Activated naive CD4-positive, alpha-beta T cell treated with anti-CD3 and anti-CD28 coated beads for 36 hours (primary cell): ENCODE data around the gene TSPAN9. TPM values are rescaled to one million over a fixed set of nuclear protein-coding genes. Genes with fewer than 3 reads are reported as not detected.

ENCODE experiments used
- CTCF ChIA-PET: fragments of 350-600 bp; sonication (Branson Sonifier 250); formaldehyde crosslinking; loops from one replicate; lab custom pipeline; 2021; ENCODE audit warnings: antibody characterized with exemption; lab: Charles Lee
- DNase-seq: peaks from one replicate; pipeline ENCODE4 v3.0.0-alpha.2; 2020
- H3K27ac Mint-ChIP-seq: one replicate; pipeline ENCODE4 v1.8.0; 2021; ENCODE audit warnings: mild to moderate bottlenecking, mixed read lengths
- H3K27me3 Mint-ChIP-seq: one replicate; pipeline ENCODE4 v1.8.0; 2021; ENCODE audit warnings: low read depth, mixed read lengths
- H3K36me3 Mint-ChIP-seq: one replicate; pipeline ENCODE4 v1.8.0; 2021; ENCODE audit warnings: low read depth, mixed read lengths
- H3K4me1 Mint-ChIP-seq: one replicate; pipeline ENCODE4 v1.8.0; 2021; ENCODE audit warnings: low read depth, mixed read lengths
- H3K4me3 Mint-ChIP-seq: one replicate; pipeline ENCODE4 v1.8.0; 2021; ENCODE audit warnings: mild to moderate bottlenecking, moderate library complexity, mixed read lengths
- H3K9me3 Mint-ChIP-seq: one replicate; pipeline ENCODE4 v1.8.0; 2021; ENCODE audit warnings: mixed read lengths
- intact Hi-C: fragments of 100-400 bp; cut with micrococcal nuclease; formaldehyde crosslinking; loops from one replicate; pipeline ENCODE4 v1.15.1; 2023
- total RNA-seq, 2 experiments: library from RNA; stranded (reverse); gene quantifications; one replicate each; pipeline ENCODE4 v1.2.3, GENCODE V29; 2021

The TSPAN9 gene
- total RNA-seq, 2 experiments from 2014 or later: 0.72 to 0.91 TPM

DNA sequence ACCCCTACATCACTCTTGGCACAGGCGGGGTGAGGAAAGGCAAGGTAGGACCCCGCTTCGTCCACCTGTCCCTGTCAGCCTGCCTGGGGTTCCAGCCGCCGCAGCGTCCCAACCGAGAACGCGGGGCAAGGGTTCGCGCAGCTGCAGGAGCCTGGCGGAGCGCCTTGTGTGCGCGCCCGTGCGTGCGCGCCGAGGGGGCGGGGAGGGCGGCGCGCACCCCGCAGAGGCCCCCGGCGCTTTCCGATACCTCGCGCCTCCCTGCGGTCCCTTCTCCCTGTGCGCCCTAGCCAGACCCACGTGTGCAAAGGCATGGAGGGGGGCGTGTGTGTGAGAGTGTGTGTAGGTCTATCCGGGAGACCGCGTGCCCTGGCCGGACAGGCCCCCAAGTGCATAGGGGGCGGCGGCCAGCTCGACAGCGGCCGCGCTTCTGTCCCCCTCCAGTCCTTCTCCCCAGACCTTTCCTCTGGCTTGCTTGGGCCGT lies 122.4 kb downstream of the TSPAN9 start:
- no peak for DNase-seq
- intact Hi-C loops: no loop called here
- no peaks in the 10 kb centered on the region for H3K9me3 Mint-ChIP-seq
- H3K4me3 Mint-ChIP-seq: peak overlapping the region; percentile 13
- CTCF ChIA-PET: interaction anchor here (0.7 to 4.1 kb wide), 3 partner anchors 65 to 160 kb away, joined by 3 to 27 read pairs (median 3); no protein-coding TSS in a partner anchor
- H3K36me3 Mint-ChIP-seq: no peaks in the 10 kb centered on the region
- H3K27ac Mint-ChIP-seq: no peak overlapping the region
- peaks cover 9% of the 10 kb centered on the region for H3K4me1 Mint-ChIP-seq
- H3K27me3 Mint-ChIP-seq: peaks cover 54% of the 10 kb centered on the region

- Mint-ChIP-seq H3K36me3 (no peaks in the 10 kb centered on the region), H3K9me3 (no peaks in the 10 kb centered on the region), H3K27me3 (peaks cover 53% of the 10 kb centered on the region), H3K4me1 (peaks cover 9% of the 10 kb centered on the region), H3K27ac (no peak overlapping the region), H3K4me3 (peak overlapping the region; percentile 13)
- intact Hi-C loops: no loop called here
- CTCF ChIA-PET: interaction anchor here (0.7 to 4.1 kb wide), 3 partner anchors 66 to 160 kb away, joined by 3 to 27 read pairs (median 3); no protein-coding TSS in a partner anchor
- no peak for DNase-seq
These were observed 122.9 kb downstream of the TSPAN9 start for GRCh38 chr12:3200032-3200617.

DNA sequence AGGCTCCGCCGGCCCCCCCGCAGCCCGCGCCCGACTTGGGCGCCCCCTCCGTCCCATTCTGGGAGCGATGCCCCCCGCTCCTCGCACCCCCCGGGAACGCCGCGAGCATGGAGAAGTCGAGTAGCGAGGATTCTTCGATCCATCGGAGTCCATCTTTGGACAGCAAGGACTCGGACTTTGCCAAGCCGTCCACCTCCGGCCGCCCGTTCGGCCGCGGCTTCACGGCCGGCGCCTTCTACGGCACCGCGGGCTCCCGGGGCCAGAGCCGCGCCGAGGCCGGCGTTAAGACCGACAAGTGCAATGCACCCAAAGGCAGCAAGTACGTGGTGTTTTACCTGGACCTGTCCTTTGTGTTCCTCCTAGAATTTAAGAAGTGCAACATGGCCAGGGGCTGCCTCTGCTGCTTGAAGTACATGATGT lies 123.6 kb downstream of the TSPAN9 start:
- DNase-seq: no peak
- intact Hi-C loops: no loop called here
- H3K27me3 Mint-ChIP-seq: peaks cover 53% of the 10 kb centered on the region
- H3K36me3 Mint-ChIP-seq: no peaks in the 10 kb centered on the region
- CTCF ChIA-PET: interaction anchor here (2.2 to 4.1 kb wide), 2 partner anchors 10 to 66 kb away, joined by 7 to 27 read pairs; no protein-coding TSS in a partner anchor
- H3K27ac Mint-ChIP-seq: no peak overlapping the region
- H3K4me3 Mint-ChIP-seq: no peak overlapping the region
- no peaks in the 10 kb centered on the region for H3K9me3 Mint-ChIP-seq
- peaks cover 9% of the 10 kb centered on the region for H3K4me1 Mint-ChIP-seq

DNA sequence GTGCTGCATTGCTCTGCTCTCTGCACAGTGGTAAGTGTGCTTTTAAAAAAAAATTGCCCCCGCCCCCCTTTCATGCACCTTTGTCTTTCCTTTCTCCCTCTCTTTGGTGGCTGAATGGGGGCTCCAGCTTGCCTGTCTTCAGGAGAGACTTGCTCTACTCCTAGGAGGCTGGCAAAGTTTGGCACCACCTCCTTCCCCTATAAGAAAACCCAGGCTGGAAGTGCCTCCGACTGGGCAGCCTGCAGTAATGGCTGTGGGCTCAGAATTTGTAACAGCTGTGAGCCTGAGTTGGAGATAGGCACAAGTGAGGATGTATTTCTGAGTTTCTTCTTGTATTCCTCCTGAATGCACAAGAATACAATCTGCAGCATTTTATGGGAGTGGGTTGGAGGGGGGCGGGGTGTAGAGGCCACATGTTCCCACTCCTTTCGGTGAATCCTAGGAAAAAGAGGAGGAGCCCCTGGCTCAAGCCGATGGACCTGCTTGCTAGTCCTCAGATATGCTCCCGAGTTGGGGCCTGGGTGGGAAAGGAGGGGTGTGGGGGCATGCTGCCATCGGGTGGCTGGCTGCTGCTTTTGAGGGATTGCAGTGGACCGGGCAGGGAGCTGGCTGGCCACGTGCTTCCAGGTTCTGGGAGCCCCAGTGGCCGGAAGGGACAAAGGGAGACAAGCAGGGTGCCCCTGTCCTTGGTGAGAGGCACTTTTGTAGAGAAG lies 124.3 kb downstream of the TSPAN9 start:
- no peak for DNase-seq
- CTCF ChIA-PET: interaction anchor here (0.9 to 4.1 kb wide), 10 partner anchors 8 to 228 kb away, joined by 3 to 27 read pairs (median 5); no protein-coding TSS in a partner anchor
- Mint-ChIP-seq H3K36me3 (no peaks in the 10 kb centered on the region), H3K9me3 (no peaks in the 10 kb centered on the region), H3K27me3 (peaks cover 46% of the 10 kb centered on the region), H3K27ac (no peak overlapping the region), H3K4me3 (no peak overlapping the region), H3K4me1 (peaks cover 9% of the 10 kb centered on the region)
- intact Hi-C loops: loop anchor here (2.0 kb wide), 1 partner anchor 73 kb away; no protein-coding TSS in a partner anchor

GRCh38 chr12:3202096-3202495 lies 124.9 kb downstream of the TSPAN9 start:
- Mint-ChIP-seq H3K9me3 (no peaks in the 10 kb centered on the region), H3K4me3 (no peak overlapping the region), H3K27ac (no peak overlapping the region), H3K36me3 (no peaks in the 10 kb centered on the region), H3K4me1 (peaks cover 9% of the 10 kb centered on the region), H3K27me3 (peaks cover 41% of the 10 kb centered on the region)
- intact Hi-C loops: loop anchor here (2.0 kb wide), 1 partner anchor 73 kb away; no protein-coding TSS in a partner anchor
- no peak for DNase-seq
- CTCF ChIA-PET: interaction anchor here (0.9 to 4.1 kb wide), 11 partner anchors 9 to 228 kb away, joined by 3 to 27 read pairs (median 5); no protein-coding TSS in a partner anchor

DNA sequence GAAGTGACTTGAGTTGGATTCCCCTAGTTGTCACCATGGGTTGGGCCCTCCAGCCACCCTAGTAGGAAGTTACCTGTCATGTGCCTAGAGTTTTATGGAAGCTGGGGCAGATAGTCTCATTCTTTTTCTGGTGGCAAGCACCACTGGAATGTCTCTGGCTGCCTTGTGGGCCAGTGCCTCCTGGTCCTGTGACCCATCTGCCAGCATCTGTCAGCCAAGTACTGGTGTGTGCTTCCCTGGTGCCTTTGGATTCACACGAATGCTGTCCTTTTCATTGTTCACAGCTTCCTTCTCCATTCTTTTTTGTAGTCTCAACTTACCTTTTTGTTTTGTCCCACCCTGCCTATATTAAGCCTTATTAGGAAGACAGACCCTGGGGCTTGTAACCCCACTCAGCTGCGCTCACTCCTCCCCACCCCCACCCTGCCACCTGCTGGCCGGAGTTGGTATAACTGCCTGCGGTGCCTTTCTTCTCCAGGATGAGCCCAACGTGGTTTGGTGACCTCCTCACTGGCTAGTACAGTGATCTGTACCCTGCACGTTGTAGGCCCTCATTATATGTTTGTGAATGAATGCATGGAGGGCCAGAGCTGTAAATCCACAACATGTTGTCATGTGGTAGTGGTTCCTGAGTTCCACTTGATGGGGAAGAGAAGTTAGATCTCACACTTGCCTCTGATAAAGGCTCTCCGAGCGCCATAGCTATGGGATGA lies 125.7 kb downstream of the TSPAN9 start:
- CTCF ChIA-PET: interaction anchor here (0.5 to 4.1 kb wide), 18 partner anchors 8 to 358 kb away, joined by 3 to 27 read pairs (median 4); no protein-coding TSS in a partner anchor
- H3K36me3 Mint-ChIP-seq: no peaks in the 10 kb centered on the region
- no peak overlapping the region for H3K27ac Mint-ChIP-seq
- no peak overlapping the region for H3K4me3 Mint-ChIP-seq
- H3K4me1 Mint-ChIP-seq: peaks cover 9% of the 10 kb centered on the region
- peaks cover 37% of the 10 kb centered on the region for H3K27me3 Mint-ChIP-seq
- intact Hi-C loops: loop anchor here (1.0 to 2.0 kb wide), 3 partner anchors 68 to 130 kb away; no protein-coding TSS in a partner anchor
- peak; percentile 79 for DNase-seq
- H3K9me3 Mint-ChIP-seq: no peaks in the 10 kb centered on the region

- H3K27me3 Mint-ChIP-seq: peaks cover 37% of the 10 kb centered on the region
- CTCF ChIA-PET: interaction anchor here (0.5 to 4.1 kb wide), 11 partner anchors 10 to 359 kb away, joined by 3 to 27 read pairs (median 5); no protein-coding TSS in a partner anchor
- H3K27ac Mint-ChIP-seq: no peak overlapping the region
- peaks cover 9% of the 10 kb centered on the region for H3K4me1 Mint-ChIP-seq
- intact Hi-C loops: loop anchor here (1.0 to 2.0 kb wide), 3 partner anchors 68 to 130 kb away; no protein-coding TSS in a partner anchor
- no peaks in the 10 kb centered on the region for H3K9me3 Mint-ChIP-seq
- DNase-seq: no peak
- H3K4me3 Mint-ChIP-seq: no peak overlapping the region
- no peaks in the 10 kb centered on the region for H3K36me3 Mint-ChIP-seq
These were observed 126.5 kb downstream of the TSPAN9 start for GRCh38 chr12:3203713-3204112.

- CTCF ChIA-PET: no interaction called here
- Mint-ChIP-seq H3K27ac (no peak overlapping the region), H3K9me3 (no peaks in the 10 kb centered on the region), H3K4me3 (no peak overlapping the region), H3K27me3 (peaks cover 33% of the 10 kb centered on the region), H3K36me3 (no peaks in the 10 kb centered on the region), H3K4me1 (peaks cover 9% of the 10 kb centered on the region)
- intact Hi-C loops: no loop called here
- no peak for DNase-seq
These were observed 127.0 kb downstream of the TSPAN9 start for GRCh38 chr12:3204143-3204542.

DNA sequence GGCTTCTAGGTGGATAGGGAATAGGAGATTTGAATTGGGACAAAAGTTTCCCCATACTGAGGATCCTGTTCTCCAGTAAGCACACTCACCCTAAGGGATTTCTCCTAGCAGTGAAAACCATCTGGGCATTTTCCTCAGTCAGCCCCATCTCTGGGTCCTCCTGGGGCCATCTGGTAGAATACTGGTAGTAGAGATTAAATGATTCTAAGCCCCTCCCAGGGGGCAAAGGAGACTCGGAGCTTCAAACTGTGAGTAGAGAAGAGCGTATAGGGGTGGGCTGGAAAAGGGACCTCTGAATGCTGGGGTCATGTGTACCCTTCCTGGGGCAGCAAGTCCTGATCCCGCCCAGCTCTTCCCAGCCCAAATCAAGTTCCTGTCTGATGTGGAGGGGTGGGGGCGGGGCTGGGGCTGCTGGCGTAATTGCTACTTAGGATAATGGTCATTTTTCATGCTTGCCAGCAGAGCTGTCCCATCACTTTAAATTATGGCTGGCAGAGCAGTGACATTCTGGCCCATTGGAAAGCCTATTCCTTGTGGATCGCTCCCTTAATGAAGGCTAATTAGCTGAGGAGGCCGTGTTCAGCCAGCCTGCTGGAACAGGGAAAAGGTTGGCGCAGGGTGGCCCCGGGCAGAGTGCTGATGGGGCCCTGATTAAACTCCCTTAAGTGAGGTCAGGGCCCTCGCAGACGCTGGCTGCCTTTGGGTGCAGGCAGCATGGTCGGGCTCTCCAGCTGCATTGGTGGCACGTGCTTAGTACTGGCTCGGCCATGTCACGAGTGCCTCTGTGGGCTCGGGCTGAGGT lies 127.8 kb downstream of the TSPAN9 start:
- intact Hi-C loops: no loop called here
- Mint-ChIP-seq H3K36me3 (no peaks in the 10 kb centered on the region), H3K27me3 (peaks cover 27% of the 10 kb centered on the region), H3K27ac (no peak overlapping the region), H3K4me1 (peaks cover 5% of the 10 kb centered on the region), H3K4me3 (no peak overlapping the region), H3K9me3 (no peaks in the 10 kb centered on the region)
- CTCF ChIA-PET: no interaction called here
- DNase-seq: no peak

DNA sequence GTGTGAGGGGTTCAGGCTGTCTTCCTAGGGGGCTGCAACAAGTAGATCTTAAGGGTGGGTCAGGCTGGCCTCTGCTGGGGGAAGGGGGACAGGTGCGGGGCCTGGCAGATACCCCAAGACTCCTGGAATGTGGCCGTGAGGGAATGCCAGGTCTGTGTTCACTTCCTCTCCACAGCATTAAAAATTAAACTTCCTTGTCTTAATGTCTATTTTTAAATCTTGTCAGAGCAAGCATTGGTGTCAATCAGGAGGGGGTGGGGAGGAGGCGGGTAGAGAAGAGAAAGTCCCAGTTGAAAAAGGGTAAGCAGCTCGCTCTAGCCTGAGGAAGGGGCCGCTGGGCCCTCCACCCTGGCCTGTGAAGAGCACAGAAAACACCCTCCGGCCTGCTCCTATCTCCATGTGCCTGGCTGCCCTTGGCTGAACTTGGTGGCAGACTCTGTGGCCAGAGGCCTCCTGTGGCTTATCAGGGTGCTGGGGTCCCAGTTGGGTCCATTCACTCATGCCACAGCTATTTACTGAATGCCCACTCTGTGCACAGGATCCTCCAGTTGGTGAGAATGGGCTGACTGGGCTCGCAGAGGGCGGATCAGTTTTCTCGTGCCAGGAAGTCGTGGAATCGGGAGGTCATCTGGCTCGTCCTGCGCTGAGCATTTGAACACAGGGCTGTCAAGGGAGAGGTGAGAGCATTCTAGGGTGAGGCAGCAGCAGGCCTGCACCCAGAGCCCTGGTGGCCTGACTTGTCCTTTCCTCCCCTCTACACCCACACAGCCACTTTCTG lies 128.8 kb downstream of the TSPAN9 start:
- intact Hi-C loops: no loop called here
- Mint-ChIP-seq H3K9me3 (no peaks in the 10 kb centered on the region), H3K27ac (no peak overlapping the region), H3K4me1 (peaks cover 4% of the 10 kb centered on the region), H3K36me3 (no peaks in the 10 kb centered on the region), H3K27me3 (peaks cover 25% of the 10 kb centered on the region), H3K4me3 (no peak overlapping the region)
- CTCF ChIA-PET: no interaction called here
- DNase-seq: no peak
